ENCODE data around the gene ID3. TPM values are rescaled to one million over a fixed set of nuclear protein-coding genes. Genes with fewer than 3 reads are reported as not detected.

ID3 gene
- total and polyA plus RNA-seq, 2 of the 8 experiments (the other 6 are each of a cell fraction or from before 2014, with no cell fraction given) = 240 to 304 TPM

DNA sequence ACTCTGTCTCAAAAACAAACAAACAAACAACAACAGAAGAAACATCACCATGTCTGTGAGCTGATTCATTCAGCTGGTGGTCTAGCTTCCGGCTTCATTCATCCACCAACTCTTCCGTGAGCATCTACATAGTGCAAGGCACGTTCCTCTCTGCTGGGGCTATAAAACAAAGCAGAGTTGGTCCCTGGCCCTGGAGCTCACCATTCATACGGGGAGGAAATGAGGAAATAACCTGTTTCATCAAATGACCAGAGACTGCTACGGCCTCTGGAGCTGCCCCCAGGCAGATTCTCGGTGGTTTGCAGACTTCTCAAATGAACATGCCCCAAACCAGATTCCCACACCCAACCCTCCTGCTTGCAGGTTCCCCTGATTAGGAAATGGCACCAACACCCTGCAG is 41.0 kb upstream of the ID3 start (continued):
- no peak for TF ChIP-seq KDM4A (IDR thresholded peaks at IDR 0.05; ENCODE audit: low read depth, low read length, severe bottlenecking)
- TF ChIP-seq SIRT6 (IDR thresholded peaks at IDR 0.05; ENCODE audit: low read length) = no peak
- TF ChIP-seq CHD7 (IDR thresholded peaks at IDR 0.05; ENCODE audit: insufficient replicate concordance, low read length) = no peak
- TF ChIP-seq RFX5 (IDR thresholded peaks at IDR 0.05; ENCODE audit: borderline replicate concordance, low read depth, low read length) = no peak
- no peak for TF ChIP-seq HDAC6 (IDR thresholded peaks at IDR 0.05; ENCODE audit: low read depth, low read length)

Measured in H1 (cell line).